AG10803 (cell line): ENCODE results near the gene CPN1.
A peak's percentile ranks its signal among the peaks of the same experiment; 100 is the strongest.
"Not testable (repeated sequence)": the region's sequence is repeated elsewhere in the genome, so short reads cannot be mapped to it uniquely, and the experiment has no call there.

ENCODE experiments used
- DNase-seq: peaks from one replicate; pipeline ENCODE4 v3.0.0; 2010; ENCODE audit warnings: low read depth
- H3K4me3 ChIP-seq: 2 replicates; pipeline ENCODE4 v1.5.1; 2011; ENCODE audit warnings: mild to moderate bottlenecking, low read length, control low read depth
- TF ChIP-seq, protein P1 (sequence below): conservative IDR thresholded peaks from 2 replicates; pipeline ENCODE4 v1.5.1; 2011; ENCODE audit warnings: mild to moderate bottlenecking, low read length, control low read depth, inconsistent platforms

CPN1 gene

GRCh38 chr10:100103581-100103980 is 21.9 kb upstream of the CPN1 start:
- no peak overlapping the region for H3K4me3 ChIP-seq
- peak; percentile 24 for DNase-seq
- TF ChIP-seq, protein P1, sequence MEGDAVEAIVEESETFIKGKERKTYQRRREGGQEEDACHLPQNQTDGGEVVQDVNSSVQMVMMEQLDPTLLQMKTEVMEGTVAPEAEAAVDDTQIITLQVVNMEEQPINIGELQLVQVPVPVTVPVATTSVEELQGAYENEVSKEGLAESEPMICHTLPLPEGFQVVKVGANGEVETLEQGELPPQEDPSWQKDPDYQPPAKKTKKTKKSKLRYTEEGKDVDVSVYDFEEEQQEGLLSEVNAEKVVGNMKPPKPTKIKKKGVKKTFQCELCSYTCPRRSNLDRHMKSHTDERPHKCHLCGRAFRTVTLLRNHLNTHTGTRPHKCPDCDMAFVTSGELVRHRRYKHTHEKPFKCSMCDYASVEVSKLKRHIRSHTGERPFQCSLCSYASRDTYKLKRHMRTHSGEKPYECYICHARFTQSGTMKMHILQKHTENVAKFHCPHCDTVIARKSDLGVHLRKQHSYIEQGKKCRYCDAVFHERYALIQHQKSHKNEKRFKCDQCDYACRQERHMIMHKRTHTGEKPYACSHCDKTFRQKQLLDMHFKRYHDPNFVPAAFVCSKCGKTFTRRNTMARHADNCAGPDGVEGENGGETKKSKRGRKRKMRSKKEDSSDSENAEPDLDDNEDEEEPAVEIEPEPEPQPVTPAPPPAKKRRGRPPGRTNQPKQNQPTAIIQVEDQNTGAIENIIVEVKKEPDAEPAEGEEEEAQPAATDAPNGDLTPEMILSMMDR, result no peak

DNA sequence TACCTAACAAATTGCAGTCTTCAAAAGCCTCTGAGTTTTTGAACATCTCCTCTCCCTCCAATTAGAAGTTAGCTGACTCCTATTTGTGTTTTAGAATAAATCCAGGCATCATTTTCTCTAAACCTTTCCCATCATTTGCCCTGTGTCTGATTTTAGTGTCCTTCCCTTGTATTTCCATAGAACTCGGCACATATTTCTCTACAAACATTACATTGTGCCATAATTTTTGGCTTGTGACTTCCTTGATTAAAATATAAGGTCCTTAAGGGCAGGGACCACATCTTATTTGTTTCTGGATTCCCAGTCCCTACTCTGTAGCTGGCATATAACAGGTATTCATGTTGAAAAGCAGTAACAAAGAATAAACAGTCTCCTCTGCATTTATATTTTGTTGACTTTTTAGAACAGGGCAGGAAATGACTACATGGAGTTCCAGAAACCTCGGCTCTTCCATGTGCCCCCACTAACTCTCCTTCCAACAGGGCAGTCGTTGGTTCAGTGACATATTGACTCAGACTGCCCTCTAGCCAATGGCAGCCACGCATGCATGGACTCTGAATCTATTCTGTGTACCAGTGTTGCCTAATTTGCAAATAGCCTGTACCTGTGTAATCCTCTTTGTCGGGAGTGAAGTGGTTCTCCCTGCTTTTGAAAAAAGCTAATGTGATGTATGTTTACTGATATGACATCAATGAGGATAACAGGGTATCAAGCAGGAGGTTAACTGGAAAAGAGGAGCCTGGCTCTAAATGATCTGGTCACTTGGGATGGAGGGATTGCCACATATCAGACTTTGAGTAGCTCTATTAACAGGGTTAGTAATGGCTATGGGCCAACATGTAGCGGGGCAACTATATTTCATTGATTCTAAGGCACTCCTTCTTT is 19.8 kb upstream of the CPN1 start:
- no peak overlapping the region for H3K4me3 ChIP-seq
- peak; percentile 1 for DNase-seq
- TF ChIP-seq, protein P1, result no peak

- DNase-seq, result peak; percentile 7
- H3K4me3 ChIP-seq, result no peak overlapping the region
- TF ChIP-seq, protein P1, result peak; percentile 32
Measured at GRCh38 chr10:100100651-100101184, 19.0 kb upstream of the CPN1 start.

- no peak overlapping the region for H3K4me3 ChIP-seq
- DNase-seq, result no peak
- TF ChIP-seq, protein P1, result no peak
Measured at GRCh38 chr10:100089241-100089640, 7.6 kb upstream of the CPN1 start.

- H3K4me3 ChIP-seq, DNase-seq: not testable (repeated sequence)
Measured at GRCh38 chr10:100086708-100087107, 5.0 kb upstream of the CPN1 start.

DNA sequence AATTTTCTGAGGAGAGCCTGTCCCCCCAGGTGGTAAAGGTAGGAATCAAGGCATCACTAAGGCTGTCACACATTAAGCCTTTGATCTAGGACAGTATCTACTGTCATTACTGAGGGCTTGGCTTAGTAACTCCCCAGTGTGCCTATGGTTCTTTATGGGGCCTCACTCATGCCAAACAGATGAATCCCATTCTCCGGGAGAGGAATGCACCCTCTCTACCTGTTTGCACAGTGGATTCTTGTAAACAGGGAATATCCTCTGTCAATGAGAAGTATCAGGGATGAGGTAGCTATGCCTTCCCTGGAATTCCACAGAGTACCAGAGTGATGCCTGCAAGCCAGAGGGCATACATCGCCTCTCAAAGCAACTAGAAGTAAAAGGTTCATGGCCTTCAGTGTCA is 3.9 kb upstream of the CPN1 start:
- no peak for DNase-seq
- H3K4me3 ChIP-seq, result no peak overlapping the region
- TF ChIP-seq, protein P1, result no peak

- TF ChIP-seq, protein P1, result no peak
- no peak for DNase-seq
Measured at GRCh38 chr10:100083623-100084022, 2.0 kb upstream of the CPN1 start.

GRCh38 chr10:100082276-100082675 is 607 bp upstream of the CPN1 start:
- DNase-seq, H3K4me3 ChIP-seq: not testable (repeated sequence)

More at GRCh38 chr10:100083623-100084022, 2.0 kb upstream of the CPN1 start:
- no peak overlapping the region for H3K4me3 ChIP-seq
